Measurements from ENCODE around the gene ZBTB16. TPM values are rescaled to one million over a fixed set of nuclear protein-coding genes. Genes with fewer than 3 reads are reported as not detected.

The ZBTB16 gene
- total and polyA plus RNA-seq, 2 donors (not counting 3 experiments of a cell fraction or from before 2014, with no cell fraction given) = 9.8 to 20.3 TPM

DNA sequence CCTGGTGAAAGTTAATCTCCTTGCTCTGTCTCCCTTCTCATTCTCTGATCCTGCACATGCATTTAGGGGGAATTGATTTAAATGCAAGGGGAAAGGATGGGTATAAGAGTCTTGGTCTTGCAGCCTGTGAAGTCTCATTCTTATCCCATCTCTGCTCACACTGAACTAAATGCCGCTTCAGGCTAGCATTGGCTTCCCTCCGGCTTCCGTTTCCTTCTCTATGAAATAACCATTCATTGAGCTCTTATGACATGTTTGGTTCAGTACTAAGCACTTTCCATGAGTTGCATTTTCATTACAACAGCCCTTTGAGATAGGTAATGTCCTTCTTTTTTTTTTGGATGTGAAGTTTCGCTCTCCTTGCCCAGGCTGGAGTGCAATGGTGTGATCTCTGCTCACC is 5.6 kb downstream of the ZBTB16 start:
- intact Hi-C loops (cut with micrococcal nuclease) = no loop called here
- Histone ChIP-seq H3K9me3 (replicated peaks; ENCODE audit: control insufficient read depth, insufficient read depth, low read length) (no peaks in the 10 kb centered on the region), H3K27ac (ENCODE audit: insufficient read depth, low read depth, low read length) (no peak overlapping the region), H3K9ac (replicated peaks; ENCODE audit: extremely low read depth, insufficient read depth, low read length) (no peak overlapping the region), H2AFZ (ENCODE audit: low read depth, low read length) (no peak overlapping the region), H3K9me1 (replicated peaks; ENCODE audit: control insufficient read depth, extremely low read depth, insufficient read depth, low read length) (no peaks in the 10 kb centered on the region), H3K27me3 (ENCODE audit: control insufficient read depth in 2 of 2, insufficient read depth in 2 of 2, low read length in 2 of 2) (no peaks in the 10 kb centered on the region), H3K79me2 (ENCODE audit: control insufficient read depth, insufficient read depth, low read length) (peaks cover 6% of the 10 kb centered on the region), H3K4me3 (replicated peaks in 1 of 3; ENCODE audit: insufficient read depth in 1 of 3, low read depth in 1 of 3, low read length in 3 of 3) (no peak overlapping the region), H3K36me3 (ENCODE audit: control insufficient read depth in 2 of 2, extremely low read depth in 1 of 2, insufficient read depth in 2 of 2, low read length in 2 of 2) (peaks cover 2 to 22% of the 10 kb centered on the region in 2 experiments), H3K4me1 (ENCODE audit: control insufficient read depth, extremely low read depth, insufficient read depth, low read length) (peaks cover 4% of the 10 kb centered on the region), H4K20me1 (replicated peaks; ENCODE audit: control insufficient read depth, extremely low read depth, insufficient read depth, low read length) (no peaks in the 10 kb centered on the region), H3K4me2 (ENCODE audit: insufficient read depth, low read length) (no peak overlapping the region)
- TF ChIP-seq JUN (IDR thresholded peaks at IDR 0.05; ENCODE audit: borderline replicate concordance, insufficient read depth, insufficient read length, low read depth) = no peak
- no peak for TF ChIP-seq MAX (IDR thresholded peaks at IDR 0.05; ENCODE audit: insufficient read depth, insufficient read length)
- TF ChIP-seq EZH2 (IDR thresholded peaks at IDR 0.05; ENCODE audit: borderline replicate concordance, low read depth, low read length, severe bottlenecking) = no peak
- no peak for TF ChIP-seq GATA2 (IDR thresholded peaks at IDR 0.05; ENCODE audit: insufficient read depth, insufficient read length, low read depth, low read length)
- TF ChIP-seq CTCF (IDR thresholded peaks at IDR 0.05; ENCODE audit: extremely low read depth in 1 of 2, insufficient read depth in 1 of 2, low read depth in 1 of 2, low read length in 2 of 2) = no peak
- no peak for TF ChIP-seq FOS (IDR thresholded peaks at IDR 0.05; ENCODE audit: borderline replicate concordance, insufficient read depth, low read length)
- TF ChIP-seq MYC (IDR thresholded peaks at IDR 0.05; ENCODE audit: low read depth, low read length) = no peak
- TF ChIP-seq POLR2A (IDR thresholded peaks at IDR 0.05; ENCODE audit: low read depth, low read length) = no peak
- no peak for TF ChIP-seq POLR2AphosphoS5 (IDR thresholded peaks at IDR 0.05; ENCODE audit: insufficient read depth, low read depth, low read length)
- DNase-seq (ENCODE audit: low read depth, low spot score) (no peak), FAIRE-seq (no peak)
- ChIA-PET CTCF (interaction anchor here (0.8 to 1.0 kb wide), 2 partner anchors 116 to 195 kb away, joined by 3 to 4 read pairs; no protein-coding TSS in a partner anchor), POLR2A (no interaction called here)
- dilution Hi-C loops (cut with MboI; ENCODE audit: extremely low pct_ligation_motif_present, low sequenced_read_pairs) = no loop called here
- BruUV-seq (replicated peaks) = no TSS peak

All from endothelial cell of umbilical vein (primary cell).